Progenitor cell of endocrine pancreas (in vitro differentiated cells): Measurements from ENCODE around the gene VPS4B. TPM values are rescaled to one million over a fixed set of nuclear protein-coding genes. Genes with fewer than 3 reads are reported as not detected.

Source experiments
- DNase-seq: peaks from one replicate; pipeline ENCODE4 v3.0.0; 2021; ENCODE audit warnings: low spot score; ENCODE audit not compliant: unreplicated experiment
- H3K27ac Mint-ChIP-seq: 2 replicates; pipeline ENCODE4 v1.8.0; 2021; ENCODE audit warnings: mild to moderate bottlenecking, moderate library complexity, mixed read lengths
- H3K27me3 Mint-ChIP-seq: 2 replicates; pipeline ENCODE4 v1.8.0; 2021; ENCODE audit warnings: mixed read lengths
- H3K36me3 Mint-ChIP-seq: 2 replicates; pipeline ENCODE4 v1.8.0; 2022; ENCODE audit warnings: mixed read lengths; ENCODE audit not compliant: insufficient read depth
- H3K4me1 Mint-ChIP-seq: 2 replicates; pipeline ENCODE4 v1.8.0; 2021; ENCODE audit warnings: low read depth, mixed read lengths
- H3K4me3 Mint-ChIP-seq: 2 replicates; pipeline ENCODE4 v1.8.0; 2021; ENCODE audit warnings: low read depth, mild to moderate bottlenecking, moderate library complexity, mixed read lengths
- H3K9me3 Mint-ChIP-seq: 2 replicates; pipeline ENCODE4 v1.8.0; 2021; ENCODE audit warnings: low read depth, mixed read lengths
- CTCF ChIP-seq: fragments of 200-600 bp; sonication (generic); IDR thresholded peaks from one replicate; pipeline ENCODE4 v1.5.0; 2021; ENCODE audit warnings: antibody characterized with exemption, mild to moderate bottlenecking; ENCODE audit not compliant: unreplicated experiment
- total RNA-seq: library from RNA; stranded (reverse); gene quantifications from 2 replicates; pipeline ENCODE4 v1.2.1, GENCODE V29; 2021

Gene VPS4B
- total RNA-seq, 1 donor from 2014 or later, result 56.4 TPM

DNA sequence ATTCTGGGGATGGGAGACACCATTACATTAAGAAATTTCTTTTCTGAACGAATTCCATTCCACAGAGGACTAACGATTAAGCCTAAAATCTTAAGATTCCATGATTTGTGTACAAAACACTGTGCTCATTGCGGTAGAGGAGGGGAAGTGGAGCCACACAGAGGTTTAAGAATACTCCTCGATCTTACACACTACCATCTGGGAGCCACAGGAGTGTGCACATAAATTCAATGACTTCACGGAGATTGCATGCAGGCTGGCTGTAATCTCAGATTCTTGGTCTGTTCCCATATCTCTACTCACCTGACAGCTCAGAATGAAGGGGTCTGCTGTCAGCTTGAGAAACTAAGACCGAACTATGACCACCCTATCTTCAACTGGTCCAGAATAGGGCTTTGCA lies 762 bp downstream of the VPS4B start:
- Mint-ChIP-seq H3K9me3 (no peaks in the 10 kb centered on the region), H3K36me3 (no peaks in the 10 kb centered on the region), H3K4me3 (peak overlapping the region; percentile 100), H3K4me1 (peaks cover 14% of the 10 kb centered on the region), H3K27me3 (peaks cover 2% of the 10 kb centered on the region), H3K27ac (peak overlapping the region; percentile 100)
- TF ChIP-seq CTCF, result no peak
- DNase-seq, result no peak

GRCh38 chr18:63412953-63413352 lies 9.3 kb downstream of the VPS4B start:
- DNase-seq, result no peak
- TF ChIP-seq CTCF, result no peak
- H3K9me3 Mint-ChIP-seq, result no peaks in the 10 kb centered on the region
- H3K27me3 Mint-ChIP-seq, result no peaks in the 10 kb centered on the region
- peaks cover 6% of the 10 kb centered on the region for H3K36me3 Mint-ChIP-seq
- H3K4me3 Mint-ChIP-seq, result no peak overlapping the region
- H3K27ac Mint-ChIP-seq, result no peak overlapping the region
- no peaks in the 10 kb centered on the region for H3K4me1 Mint-ChIP-seq

DNA sequence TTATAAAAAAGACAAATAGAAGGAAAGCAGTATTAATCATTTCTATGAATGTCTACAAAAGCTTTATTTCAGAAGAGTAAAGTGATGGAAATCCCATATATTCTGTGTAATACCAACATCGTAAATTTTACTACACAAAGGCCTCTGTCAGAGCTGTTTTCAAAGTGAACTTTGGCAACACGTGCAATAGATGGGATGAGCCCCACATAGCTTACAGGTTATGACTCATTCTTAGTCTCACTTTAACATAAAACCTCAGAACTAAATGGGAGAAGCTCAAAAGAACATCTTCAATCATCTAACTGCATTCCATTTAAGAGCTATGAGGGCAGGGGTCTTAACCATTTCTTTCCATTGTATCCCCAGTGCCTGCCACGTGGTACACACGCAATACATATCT lies 11.5 kb downstream of the VPS4B start:
- no peak overlapping the region for H3K27ac Mint-ChIP-seq
- H3K27me3 Mint-ChIP-seq, result no peaks in the 10 kb centered on the region
- no peak overlapping the region for H3K4me3 Mint-ChIP-seq
- H3K36me3 Mint-ChIP-seq, result peaks cover 6% of the 10 kb centered on the region
- no peak for TF ChIP-seq CTCF
- no peak for DNase-seq
- no peaks in the 10 kb centered on the region for H3K4me1 Mint-ChIP-seq
- no peaks in the 10 kb centered on the region for H3K9me3 Mint-ChIP-seq

DNA sequence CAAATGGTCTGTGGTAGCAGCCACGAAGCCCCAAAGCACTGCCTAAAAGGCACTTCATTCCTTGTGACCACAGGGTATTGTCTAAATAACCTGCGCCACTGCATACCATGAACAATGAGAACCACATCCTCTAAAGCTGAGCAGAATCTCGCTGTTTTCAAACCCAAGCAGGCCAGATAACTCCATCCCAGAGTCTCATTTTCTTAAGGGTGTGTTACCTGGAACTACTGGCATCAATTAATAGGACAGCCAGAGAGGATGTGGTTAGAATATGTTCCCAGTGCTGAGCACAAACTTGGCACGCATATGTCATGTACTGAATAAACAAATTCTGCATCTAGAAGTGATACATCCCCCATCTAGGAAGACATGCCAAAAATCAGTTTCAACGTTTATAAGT lies 13.0 kb downstream of the VPS4B start:
- Mint-ChIP-seq H3K4me3 (no peak overlapping the region), H3K9me3 (no peaks in the 10 kb centered on the region), H3K27ac (no peak overlapping the region), H3K27me3 (no peaks in the 10 kb centered on the region), H3K36me3 (peaks cover 5% of the 10 kb centered on the region), H3K4me1 (no peaks in the 10 kb centered on the region)
- no peak for TF ChIP-seq CTCF
- DNase-seq, result no peak

- Mint-ChIP-seq H3K36me3 (peaks cover 12% of the 10 kb centered on the region), H3K9me3 (no peaks in the 10 kb centered on the region), H3K4me3 (no peak overlapping the region), H3K4me1 (no peaks in the 10 kb centered on the region), H3K27me3 (no peaks in the 10 kb centered on the region), H3K27ac (no peak overlapping the region)
- no peak for DNase-seq
- no peak for TF ChIP-seq CTCF
These were observed 14.5 kb downstream of the VPS4B start for GRCh38 chr18:63407734-63408133.
